Mucosa of rectum (tissue), 2 donors: ENCODE measurements around the gene SAMD11.

Experiments
- H3K27ac ChIP-seq, 2 donors: one replicate each; pipeline ENCODE4 v1.7.0; 2013; ENCODE audit warnings: inconsistent platforms in 2 of 2, low read depth in 2 of 2, low read length in 2 of 2
- H3K27me3 ChIP-seq, 2 donors: one replicate each; pipeline ENCODE4 v1.7.0; 2013; ENCODE audit warnings: low read length in 2 of 2; ENCODE audit not compliant: control insufficient read depth in 2 of 2, insufficient read depth in 2 of 2
- H3K36me3 ChIP-seq, 2 donors: one replicate each; pipeline ENCODE4 v1.7.0; 2013; ENCODE audit warnings: low read length in 2 of 2; ENCODE audit not compliant: control insufficient read depth in 2 of 2, insufficient read depth in 2 of 2
- H3K4me1 ChIP-seq, 2 donors: one replicate each; pipeline ENCODE4 v1.7.0; 2013; ENCODE audit warnings: low read length in 2 of 2, mild to moderate bottlenecking in 1 of 2; ENCODE audit not compliant: control insufficient read depth in 2 of 2, insufficient read depth in 2 of 2
- H3K4me3 ChIP-seq, 2 donors: one replicate each; pipeline ENCODE4 v1.7.0; 2013; ENCODE audit warnings: low read length in 2 of 2
- H3K9ac ChIP-seq, 2 donors: one replicate each; pipeline ENCODE4 v1.7.0; 2013; ENCODE audit warnings: low read length in 2 of 2, low read depth in 1 of 2, mild to moderate bottlenecking in 1 of 2
- H3K9me3 ChIP-seq, 2 donors: one replicate each; pipeline ENCODE4 v1.7.0; 2013; ENCODE audit warnings: low read length in 2 of 2; ENCODE audit not compliant: control insufficient read depth in 2 of 2
- donor health status: healthy.
- donor health status: Normal muscosa, but diverticular disease.

SAMD11 gene

GRCh38 chr1:905071-905749 is 18.5 kb upstream of the SAMD11 start:
- no peak overlapping the region for H3K27ac ChIP-seq
- no peak overlapping the region for H3K9ac ChIP-seq

GRCh38 chr1:905811-906599 is 17.7 kb upstream of the SAMD11 start:
- H3K36me3 ChIP-seq, result no peaks in the 10 kb centered on the region
- no peak overlapping the region for H3K9ac ChIP-seq
- H3K4me1 ChIP-seq, result peaks cover 8 to 9% of the 10 kb centered on the region in 2 donors
- peaks cover 20 to 26% of the 10 kb centered on the region in 2 donors for H3K27me3 ChIP-seq
- H3K27ac ChIP-seq, result no peak overlapping the region
- H3K9me3 ChIP-seq, result no peaks in the 10 kb centered on the region
- H3K4me3 ChIP-seq, result no peak overlapping the region

More at GRCh38 chr1:905071-905749, 18.5 kb upstream of the SAMD11 start:
- peak overlapping the region; percentile 20 to 35 for H3K4me3 ChIP-seq
- H3K9me3 ChIP-seq, result no peaks in the 10 kb centered on the region
- peaks cover 8 to 9% of the 10 kb centered on the region in 2 donors for H3K4me1 ChIP-seq
- peaks cover 12 to 20% of the 10 kb centered on the region in 2 donors for H3K27me3 ChIP-seq
- no peaks in the 10 kb centered on the region for H3K36me3 ChIP-seq

GRCh38 chr1:906600-907420 is 16.9 kb upstream of the SAMD11 start:
- H3K27me3 ChIP-seq, result peaks cover 28 to 32% of the 10 kb centered on the region in 2 donors
- no peak overlapping the region for H3K9ac ChIP-seq
- H3K36me3 ChIP-seq, result no peaks in the 10 kb centered on the region
- H3K4me3 ChIP-seq, result no peak overlapping the region
- no peaks in the 10 kb centered on the region for H3K9me3 ChIP-seq
- H3K27ac ChIP-seq, result no peak overlapping the region
- peaks cover 8 to 9% of the 10 kb centered on the region in 2 donors for H3K4me1 ChIP-seq

GRCh38 chr1:907611-908451 is 15.9 kb upstream of the SAMD11 start:
- Histone ChIP-seq H3K27me3 (peaks cover 37 to 41% of the 10 kb centered on the region in 2 donors), H3K27ac (no peak overlapping the region), H3K9me3 (no peaks in the 10 kb centered on the region), H3K36me3 (no peaks in the 10 kb centered on the region), H3K4me3 (no peak overlapping the region), H3K4me1 (peaks cover 8 to 9% of the 10 kb centered on the region in 2 donors), H3K9ac (no peak overlapping the region)

GRCh38 chr1:908661-909060 is 15.1 kb upstream of the SAMD11 start:
- Histone ChIP-seq H3K9ac (no peak overlapping the region), H3K36me3 (no peaks in the 10 kb centered on the region), H3K27ac (no peak overlapping the region), H3K27me3 (peaks cover 41 to 45% of the 10 kb centered on the region in 2 donors), H3K9me3 (no peaks in the 10 kb centered on the region), H3K4me3 (no peak overlapping the region), H3K4me1 (peaks cover 8 to 9% of the 10 kb centered on the region in 2 donors)

- Histone ChIP-seq H3K9me3 (no peaks in the 10 kb centered on the region), H3K27ac (no peak overlapping the region), H3K4me1 (peaks cover 8 to 9% of the 10 kb centered on the region in 2 donors), H3K4me3 (no peak overlapping the region), H3K36me3 (no peaks in the 10 kb centered on the region), H3K27me3 (peaks cover 45 to 57% of the 10 kb centered on the region in 2 donors), H3K9ac (no peak overlapping the region)
Observed at GRCh38 chr1:909861-910310, 13.8 kb upstream of the SAMD11 start.

GRCh38 chr1:910311-910880 is 13.3 kb upstream of the SAMD11 start:
- peaks cover 49 to 61% of the 10 kb centered on the region in 2 donors for H3K27me3 ChIP-seq
- H3K4me3 ChIP-seq, result no peak overlapping the region
- H3K36me3 ChIP-seq, result no peaks in the 10 kb centered on the region
- H3K4me1 ChIP-seq, result peaks cover 8 to 9% of the 10 kb centered on the region in 2 donors
- no peak overlapping the region for H3K27ac ChIP-seq
- no peaks in the 10 kb centered on the region for H3K9me3 ChIP-seq
- H3K9ac ChIP-seq, result no peak overlapping the region

GRCh38 chr1:910881-911721 is 12.6 kb upstream of the SAMD11 start:
- no peaks in the 10 kb centered on the region for H3K36me3 ChIP-seq
- H3K27me3 ChIP-seq, result peaks cover 50 to 63% of the 10 kb centered on the region in 2 donors

More at GRCh38 chr1:910881-911721, 12.6 kb upstream of the SAMD11 start:
- H3K9ac ChIP-seq, result no peak overlapping the region
- no peaks in the 10 kb centered on the region for H3K9me3 ChIP-seq
- peaks cover 8 to 9% of the 10 kb centered on the region in 2 donors for H3K4me1 ChIP-seq
- H3K4me3 ChIP-seq, result no peak overlapping the region
- no peak overlapping the region for H3K27ac ChIP-seq
